Endodermal cell (in vitro differentiated cells): ENCODE measurements around the gene DOCK2. TPM values are rescaled to one million over a fixed set of nuclear protein-coding genes. Genes with fewer than 3 reads are reported as not detected.
"Not testable (repeated sequence)": the region's sequence is repeated elsewhere in the genome, so short reads cannot be mapped to it uniquely, and the experiment has no call there.

Source experiments
- DNase-seq: peaks from one replicate; pipeline ENCODE4 v3.0.0-alpha.2; 2017
- H3K27ac ChIP-seq: 2 replicates; pipeline ENCODE4 v1.5.1; 2013; ENCODE audit warnings: mild to moderate bottlenecking, low read depth, low read length, moderate library complexity
- H3K27me3 ChIP-seq: 2 replicates; pipeline ENCODE4 v1.6.1; 2013; ENCODE audit warnings: mild to moderate bottlenecking, low read length, moderate library complexity; ENCODE audit not compliant: insufficient read depth, control insufficient read depth, poor library complexity, severe bottlenecking
- H3K36me3 ChIP-seq: 2 replicates; pipeline ENCODE4 v1.7.0; 2013; ENCODE audit warnings: mild to moderate bottlenecking, low read length, moderate library complexity; ENCODE audit not compliant: control insufficient read depth, insufficient read depth
- H3K4me1 ChIP-seq: one replicate; pipeline ENCODE4 v1.7.0; 2013; ENCODE audit warnings: low read length; ENCODE audit not compliant: control insufficient read depth, insufficient read depth
- H3K4me3 ChIP-seq: 2 replicates; pipeline ENCODE4 v1.5.1; 2013; ENCODE audit warnings: mild to moderate bottlenecking, low read length, moderate library complexity
- H3K9ac ChIP-seq: 2 replicates; pipeline ENCODE4 v1.6.1; 2013; ENCODE audit warnings: mild to moderate bottlenecking, low read length, moderate library complexity; ENCODE audit not compliant: poor library complexity, severe bottlenecking; ENCODE audit errors: extremely low read depth
- H3K9me3 ChIP-seq: 2 replicates; pipeline ENCODE4 v1.6.1; 2013; ENCODE audit warnings: mild to moderate bottlenecking, low read length, moderate library complexity; ENCODE audit not compliant: control insufficient read depth
- H3K27ac Mint-ChIP-seq: 2 replicates; pipeline ENCODE4 v1.8.0; 2020; ENCODE audit warnings: mixed read lengths
- H3K27me3 Mint-ChIP-seq: 2 replicates; pipeline ENCODE4 v1.8.0; 2021; ENCODE audit warnings: mild to moderate bottlenecking, mixed read lengths; ENCODE audit not compliant: insufficient read depth
- H3K36me3 Mint-ChIP-seq: 2 replicates; pipeline ENCODE4 v1.8.0; 2020; ENCODE audit warnings: low read depth, mixed read lengths
- H3K4me1 Mint-ChIP-seq: 2 replicates; pipeline ENCODE4 v1.8.0; 2020; ENCODE audit warnings: mixed read lengths
- H3K4me3 Mint-ChIP-seq: 2 replicates; pipeline ENCODE4 v1.8.0; 2020; ENCODE audit warnings: mild to moderate bottlenecking, moderate library complexity, mixed read lengths
- H3K9me3 Mint-ChIP-seq: 2 replicates; pipeline ENCODE4 v1.8.0; 2020; ENCODE audit warnings: mild to moderate bottlenecking, mixed read lengths
- CTCF ChIP-seq: fragments of 200-600 bp; sonication (generic); conservative IDR thresholded peaks from 2 replicates; pipeline ENCODE4 v1.5.0; 2021; ENCODE audit warnings: antibody characterized with exemption, mild to moderate bottlenecking
- WGBS, 2 experiments: methylation state at CpG; one replicate each; pipeline versions ENCODE4 v1.1.5 to v1.1.7; 2013; ENCODE audit warnings: missing lambda C conversion rate in 2 of 2, mixed read lengths in 1 of 2; ENCODE audit not compliant: insufficient coverage in 1 of 2, insufficient read length in 1 of 2; 5-methylcytosine and 5-hydroxymethylcytosine counted together
- total RNA-seq, 2 donors: library from RNA; stranded (reverse); fragmentation: NEBNext Ultra II Directional in 1 of 2; extraction: Animal tissue kit (Norgen Biotek cat#: 25700) in 1 of 2; gene quantifications; 2 replicates in 1 of 2; 3 replicates in 1 of 2; pipeline ENCODE4 v1.2.1, GENCODE V29; 2021

The DOCK2 gene
- total RNA-seq, 2 donors from 2014 or later = 2.6 to 3.9 TPM

GRCh38 chr5:169946743-169947295 is 309.7 kb downstream of the DOCK2 start:
- Histone ChIP-seq H3K36me3 (no peaks in the 10 kb centered on the region), H3K4me3 (no peak overlapping the region), H3K9ac (no peak overlapping the region), H3K27ac (no peak overlapping the region), H3K4me1 (no peaks in the 10 kb centered on the region), H3K9me3 (no peaks in the 10 kb centered on the region), H3K27me3 (no peaks in the 10 kb centered on the region)
- Mint-ChIP-seq H3K36me3 (no peaks in the 10 kb centered on the region), H3K27me3 (no peaks in the 10 kb centered on the region), H3K9me3 (peaks cover 7% of the 10 kb centered on the region), H3K4me3 (no peak overlapping the region), H3K27ac (no peak overlapping the region), H3K4me1 (peaks cover 20% of the 10 kb centered on the region)
- no peak for TF ChIP-seq CTCF
- no peak for DNase-seq
- WGBS, 2 experiments = 89 to 100% methylated on average over 4 to 5 of the region's 5 CpGs

- Mint-ChIP-seq H3K36me3 (no peaks in the 10 kb centered on the region), H3K4me3 (no peak overlapping the region), H3K9me3 (peaks cover 7% of the 10 kb centered on the region), H3K27me3 (peaks cover 5% of the 10 kb centered on the region), H3K4me1 (peaks cover 17% of the 10 kb centered on the region), H3K27ac (no peak overlapping the region)
- H3K4me3 ChIP-seq = no peak overlapping the region
- 88 to 100% methylated on average over 1 to 2 of the region's 2 CpGs for WGBS, 2 experiments
- no peaks in the 10 kb centered on the region for H3K9me3 ChIP-seq
- H3K36me3 ChIP-seq = no peaks in the 10 kb centered on the region
- no peak overlapping the region for H3K27ac ChIP-seq
- no peak for DNase-seq
- H3K27me3 ChIP-seq = no peaks in the 10 kb centered on the region
- no peak overlapping the region for H3K9ac ChIP-seq
- no peak for TF ChIP-seq CTCF
- no peaks in the 10 kb centered on the region for H3K4me1 ChIP-seq
Observed at GRCh38 chr5:169950333-169950732, 313.3 kb downstream of the DOCK2 start.

DNA sequence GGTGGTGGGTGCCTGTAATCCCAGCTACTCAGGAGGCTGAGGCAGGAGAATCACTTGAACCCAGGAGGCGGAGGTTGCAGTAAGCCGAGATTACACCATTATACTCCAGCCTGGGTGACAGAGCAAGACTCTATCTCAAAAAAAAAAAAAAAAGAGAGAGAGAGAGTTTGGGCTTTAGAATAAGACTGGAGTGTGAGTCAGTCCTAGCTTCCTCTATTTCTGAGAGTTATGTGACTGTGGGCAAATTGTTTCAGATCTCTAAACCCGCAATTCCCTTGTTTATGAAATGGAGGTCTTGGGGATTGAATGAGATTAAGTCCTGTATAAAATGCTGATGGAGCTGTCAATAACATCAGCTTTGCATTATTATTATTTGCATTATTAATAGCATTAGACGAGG is 316.1 kb downstream of the DOCK2 start:
- DNase-seq, H3K9me3 Mint-ChIP-seq, H3K36me3 ChIP-seq, H3K4me1 Mint-ChIP-seq, H3K4me3 Mint-ChIP-seq, H3K27ac ChIP-seq, H3K27ac Mint-ChIP-seq, H3K9me3 ChIP-seq, H3K4me3 ChIP-seq, H3K9ac ChIP-seq, H3K36me3 Mint-ChIP-seq, H3K27me3 ChIP-seq, H3K4me1 ChIP-seq, H3K27me3 Mint-ChIP-seq: not testable (repeated sequence)
- 93 to 95% methylated on average over 3 to 4 of the region's 4 CpGs for WGBS, 2 experiments

DNA sequence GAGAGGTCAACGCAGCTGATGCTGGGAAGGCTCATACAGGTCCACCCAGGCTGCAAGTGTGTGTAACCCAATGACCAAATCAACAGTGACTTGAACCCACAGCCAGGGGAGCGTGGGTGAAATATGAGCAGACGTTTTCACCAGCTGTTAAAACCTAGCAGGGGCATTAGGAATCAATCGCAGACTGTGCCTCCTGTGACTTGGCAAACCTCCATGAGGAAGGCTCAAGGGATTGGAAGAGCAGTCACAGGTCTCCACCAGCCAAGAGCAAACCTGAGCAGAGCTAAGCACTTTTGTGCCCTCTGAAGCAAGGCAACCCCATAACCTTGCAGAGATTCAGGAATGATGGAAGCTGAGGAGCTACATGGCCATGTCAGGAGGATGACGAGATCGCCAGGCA is 317.7 kb downstream of the DOCK2 start:
- no peak for TF ChIP-seq CTCF
- Histone ChIP-seq H3K27me3 (no peaks in the 10 kb centered on the region), H3K9me3 (no peaks in the 10 kb centered on the region), H3K9ac (no peak overlapping the region), H3K27ac (no peak overlapping the region), H3K4me3 (no peak overlapping the region), H3K36me3 (no peaks in the 10 kb centered on the region), H3K4me1 (no peaks in the 10 kb centered on the region)
- Mint-ChIP-seq H3K27me3 (peaks cover 5% of the 10 kb centered on the region), H3K4me3 (no peak overlapping the region), H3K36me3 (no peaks in the 10 kb centered on the region), H3K9me3 (peaks cover 3% of the 10 kb centered on the region), H3K4me1 (no peaks in the 10 kb centered on the region), H3K27ac (no peak overlapping the region)
- WGBS, 2 experiments = 89 to 99% methylated on average over 6 of the region's 6 CpGs
- no peak for DNase-seq
